Measurements from ENCODE around the gene SH3RF2.

SH3RF2 gene

DNA sequence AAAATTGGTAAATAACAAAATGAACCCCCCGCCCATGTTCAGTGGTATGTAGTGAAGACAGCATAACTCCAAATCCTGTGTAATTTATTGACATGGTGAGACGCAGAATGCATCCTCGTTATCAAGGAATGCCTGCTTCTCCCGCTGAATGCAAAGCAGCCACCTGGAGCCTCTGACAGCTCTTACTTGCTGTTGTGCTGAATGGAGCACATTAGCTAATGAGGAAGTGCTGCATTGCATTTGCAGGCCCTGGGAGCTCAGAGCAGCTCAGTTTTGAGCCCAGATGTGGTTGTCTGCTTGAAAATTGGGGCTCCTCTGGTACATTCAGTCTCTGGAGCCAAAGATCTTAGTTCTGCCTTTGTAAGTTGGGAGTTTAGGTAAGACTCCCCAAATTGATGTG lies 140.1 kb downstream of the SH3RF2 start:
- no peak overlapping the region for H3K4me3 ChIP-seq (ENCODE audit: low read depth, low read length)
- no peak for TF ChIP-seq CTCF (IDR thresholded peaks at IDR 0.05; ENCODE audit: low read depth, low read length)

DNA sequence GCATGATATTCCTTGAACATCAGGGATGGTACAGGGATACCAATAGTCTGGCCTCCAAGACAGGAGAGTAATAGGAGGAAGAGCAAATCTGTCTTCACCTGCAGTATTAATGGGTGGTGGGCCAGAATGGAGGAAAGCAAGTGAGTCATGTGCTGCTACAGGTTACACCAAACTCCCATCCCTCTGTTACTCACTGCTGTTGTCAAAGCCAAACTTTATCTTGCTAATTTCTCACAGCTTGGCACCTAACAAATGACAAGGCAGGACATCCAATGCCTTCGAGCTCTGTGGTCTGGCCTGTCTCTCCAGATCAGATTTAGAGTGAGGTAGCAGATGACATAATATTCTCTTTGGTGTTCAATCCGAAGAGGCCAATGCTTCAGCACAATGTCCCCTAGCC lies 142.2 kb downstream of the SH3RF2 start:
- H3K4me3 ChIP-seq (ENCODE audit: low read depth, low read length) = no peak overlapping the region
- no peak for TF ChIP-seq CTCF (IDR thresholded peaks at IDR 0.05; ENCODE audit: low read depth, low read length)

DNA sequence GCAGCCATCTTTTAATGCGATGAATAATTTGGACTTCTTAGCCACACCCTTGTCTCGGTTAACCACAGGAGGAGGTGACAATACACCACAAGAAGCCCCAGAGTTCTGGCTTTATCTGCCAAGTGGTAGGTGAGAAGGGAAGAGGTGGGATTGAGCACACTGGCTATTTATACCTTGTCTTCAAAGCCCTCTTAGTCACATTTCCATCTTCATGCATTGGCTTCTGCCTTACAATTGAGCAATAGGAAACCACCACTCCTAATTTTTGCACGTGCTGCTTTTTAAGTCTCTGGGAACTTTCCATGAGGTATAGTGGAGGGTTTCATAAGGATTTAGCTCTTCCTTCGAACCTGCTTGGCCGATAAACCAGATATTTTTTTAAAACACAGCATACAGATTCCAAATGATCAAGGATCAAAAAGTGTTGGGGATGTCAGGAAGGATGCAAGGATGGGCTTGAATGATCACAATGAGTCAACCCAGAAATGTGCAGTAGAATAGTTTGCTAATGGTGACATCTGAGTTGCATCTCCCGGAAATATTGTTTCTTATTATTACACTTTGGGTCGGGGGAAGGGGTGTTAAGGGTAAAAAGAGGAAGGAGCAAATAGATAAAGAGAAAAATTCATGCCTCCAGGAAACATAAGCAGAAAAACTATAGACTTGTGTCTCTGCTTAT lies 143.5 kb downstream of the SH3RF2 start:
- no peak for TF ChIP-seq CTCF (IDR thresholded peaks at IDR 0.05; ENCODE audit: low read depth, low read length)
- H3K4me3 ChIP-seq (ENCODE audit: low read depth, low read length) = no peak overlapping the region

- no peak overlapping the region for H3K4me3 ChIP-seq (ENCODE audit: low read depth, low read length)
- TF ChIP-seq CTCF (IDR thresholded peaks at IDR 0.05; ENCODE audit: low read depth, low read length) = no peak
Measured at GRCh38 chr5:146081556-146081955, 145.2 kb downstream of the SH3RF2 start.

DNA sequence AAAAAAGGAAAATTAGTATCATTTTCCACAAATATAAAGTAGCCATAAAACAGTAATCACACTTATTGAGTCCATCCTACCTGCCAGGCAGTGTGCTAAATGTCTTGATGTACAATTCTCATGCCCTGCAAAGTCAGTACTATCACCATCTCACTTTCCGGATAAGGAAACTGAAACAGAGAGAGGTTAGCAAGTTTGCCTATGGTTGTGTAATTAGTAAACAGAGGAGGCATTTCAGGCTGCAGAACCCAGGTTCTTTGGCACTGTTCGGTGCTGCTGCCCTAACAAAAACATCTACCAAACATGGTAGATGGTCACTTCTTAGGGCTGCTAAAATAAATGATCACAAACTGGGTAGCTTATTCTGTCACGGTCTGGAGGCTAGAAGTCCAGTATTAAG lies 146.4 kb downstream of the SH3RF2 start:
- TF ChIP-seq CTCF (IDR thresholded peaks at IDR 0.05; ENCODE audit: low read depth, low read length) = no peak

GRCh38 chr5:146084376-146084775 lies 148.0 kb downstream of the SH3RF2 start:
- no peak for TF ChIP-seq CTCF (IDR thresholded peaks at IDR 0.05; ENCODE audit: low read depth, low read length)
- no peak overlapping the region for H3K4me3 ChIP-seq (ENCODE audit: low read depth, low read length)

More for the DNA sequence above, 146.4 kb downstream of the SH3RF2 start:
- H3K4me3 ChIP-seq (ENCODE audit: low read depth, low read length) = no peak overlapping the region

- H3K4me3 ChIP-seq (ENCODE audit: low read depth, low read length) = no peak overlapping the region
- TF ChIP-seq CTCF (IDR thresholded peaks at IDR 0.05; ENCODE audit: low read depth, low read length) = no peak
Measured at GRCh38 chr5:146088098-146088497, 151.7 kb downstream of the SH3RF2 start.

Data from WI38 (cell line).